Omental fat pad (tissue), 4 donors: ENCODE measurements around the gene FAM168A. TPM values are rescaled to one million over a fixed set of nuclear protein-coding genes. Genes with fewer than 3 reads are reported as not detected.

Experiments used
- ATAC-seq: fragments of 150-250 bp; one replicate; pipeline ENCODE4 v1.9.1; 2016; ENCODE audit warnings: mild to moderate bottlenecking, moderate library complexity; ENCODE audit not compliant: low FRiP score
- DNase-seq: peaks from one replicate; pipeline ENCODE4 v3.0.0-alpha.2; 2019; ENCODE audit warnings: low spot score
- total RNA-seq, 4 donors: library from RNA; depleted of rRNA; stranded (reverse); fragments of >200 nt; gene quantifications; one replicate each; pipeline ENCODE4 v1.1.0, GENCODE V29; 2016
- TF ChIP-seq, protein P1 (sequence below), 3 donors: fragments of 450-650 bp; IDR thresholded peaks; one replicate each; pipeline ENCODE4 v1.5.1; 2016 to 2017; ENCODE audit warnings: antibody characterized with exemption in 3 of 3, mild to moderate bottlenecking in 3 of 3, moderate library complexity in 2 of 3

The FAM168A gene
- total RNA-seq, 4 donors from 2014 or later = 13.9 to 30.9 (median 21.0) TPM

DNA sequence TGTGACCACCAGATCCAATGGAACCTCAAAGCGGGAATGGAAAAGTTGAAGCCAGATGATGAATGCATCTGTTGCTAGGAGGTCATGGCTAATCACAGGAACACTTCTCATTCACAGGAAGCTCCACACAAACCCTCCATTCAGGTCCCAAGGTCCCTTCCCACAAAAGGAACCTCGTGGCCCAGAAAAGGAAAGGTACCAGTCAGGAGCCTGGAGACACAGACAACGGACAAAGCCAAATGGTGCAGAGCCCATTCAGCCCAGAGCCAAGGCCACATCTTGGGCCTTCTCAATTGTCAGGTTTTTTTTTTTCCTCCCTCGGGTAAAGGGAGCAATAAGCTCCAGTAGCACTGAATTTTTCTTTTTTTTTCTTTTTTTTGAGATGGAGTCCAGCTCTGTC lies 87.0 kb downstream of the FAM168A start:
- DNase-seq (no peak), ATAC-seq (no peak)
- TF ChIP-seq, protein P1, sequence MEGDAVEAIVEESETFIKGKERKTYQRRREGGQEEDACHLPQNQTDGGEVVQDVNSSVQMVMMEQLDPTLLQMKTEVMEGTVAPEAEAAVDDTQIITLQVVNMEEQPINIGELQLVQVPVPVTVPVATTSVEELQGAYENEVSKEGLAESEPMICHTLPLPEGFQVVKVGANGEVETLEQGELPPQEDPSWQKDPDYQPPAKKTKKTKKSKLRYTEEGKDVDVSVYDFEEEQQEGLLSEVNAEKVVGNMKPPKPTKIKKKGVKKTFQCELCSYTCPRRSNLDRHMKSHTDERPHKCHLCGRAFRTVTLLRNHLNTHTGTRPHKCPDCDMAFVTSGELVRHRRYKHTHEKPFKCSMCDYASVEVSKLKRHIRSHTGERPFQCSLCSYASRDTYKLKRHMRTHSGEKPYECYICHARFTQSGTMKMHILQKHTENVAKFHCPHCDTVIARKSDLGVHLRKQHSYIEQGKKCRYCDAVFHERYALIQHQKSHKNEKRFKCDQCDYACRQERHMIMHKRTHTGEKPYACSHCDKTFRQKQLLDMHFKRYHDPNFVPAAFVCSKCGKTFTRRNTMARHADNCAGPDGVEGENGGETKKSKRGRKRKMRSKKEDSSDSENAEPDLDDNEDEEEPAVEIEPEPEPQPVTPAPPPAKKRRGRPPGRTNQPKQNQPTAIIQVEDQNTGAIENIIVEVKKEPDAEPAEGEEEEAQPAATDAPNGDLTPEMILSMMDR (IDR thresholded peaks at IDR 0.05) = no peak

- no peak for ATAC-seq
- TF ChIP-seq, protein P1 (IDR thresholded peaks at IDR 0.05) = no peak
- no peak for DNase-seq
These were observed 87.8 kb downstream of the FAM168A start for GRCh38 chr11:73510106-73510505.

GRCh38 chr11:73509188-73509587 lies 88.7 kb downstream of the FAM168A start:
- ATAC-seq = no peak
- TF ChIP-seq, protein P1 (IDR thresholded peaks at IDR 0.05) = no peak

GRCh38 chr11:73508243-73509176 lies 89.4 kb downstream of the FAM168A start:
- DNase-seq (no peak), ATAC-seq (no peak)
- TF ChIP-seq, protein P1 (IDR thresholded peaks at IDR 0.05) = no peak

More at GRCh38 chr11:73509188-73509587, 88.7 kb downstream of the FAM168A start:
- no peak for DNase-seq

- DNase-seq (no peak), ATAC-seq (no peak)
- TF ChIP-seq, protein P1 (IDR thresholded peaks at IDR 0.05) = no peak
These were observed 90.8 kb downstream of the FAM168A start for GRCh38 chr11:73507086-73507485.

DNA sequence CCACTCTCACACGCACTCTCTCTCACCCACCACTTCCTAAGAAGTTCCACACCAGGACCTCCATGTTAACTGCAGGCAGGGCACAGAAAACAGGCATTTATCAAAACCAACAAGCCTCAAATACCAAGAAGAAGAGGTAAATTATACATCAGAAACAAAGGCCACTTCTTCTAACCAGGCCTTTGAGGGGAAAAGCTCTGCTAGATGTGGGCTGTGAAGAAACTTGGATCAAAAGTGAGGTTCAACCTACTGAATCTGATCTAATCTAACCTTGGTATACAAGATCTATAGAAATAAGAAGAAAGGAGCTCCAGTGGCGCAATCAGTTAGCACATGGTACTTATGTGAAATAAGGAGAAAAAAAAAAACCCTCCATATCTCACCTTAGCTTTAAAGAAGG lies 91.9 kb downstream of the FAM168A start:
- DNase-seq (no peak), ATAC-seq (no peak)
- TF ChIP-seq, protein P1 (IDR thresholded peaks at IDR 0.05) = no peak

- TF ChIP-seq, protein P1 (IDR thresholded peaks at IDR 0.05) = no peak
- ATAC-seq (no peak), DNase-seq (no peak)
These were observed 99.6 kb downstream of the FAM168A start for GRCh38 chr11:73498343-73498742.
